NT2/D1 (cell line): Measurements from ENCODE around the gene CADPS2.

Experiments used
- DNase-seq: peaks from one replicate; pipeline ENCODE4 v3.0.0-alpha.2; 2011; ENCODE audit warnings: low read depth, low spot score
- H3K27me3 ChIP-seq: 2 replicates; pipeline ENCODE4 v1.6.0; 2011; ENCODE audit warnings: mild to moderate bottlenecking; ENCODE audit not compliant: insufficient read length, insufficient read depth
- H3K36me3 ChIP-seq: 2 replicates; pipeline ENCODE4 v1.6.1; 2011; ENCODE audit warnings: mild to moderate bottlenecking, low read length, mixed read lengths; ENCODE audit not compliant: insufficient read depth, insufficient read length
- H3K4me1 ChIP-seq: 2 replicates; pipeline ENCODE4 v1.5.1; 2011; ENCODE audit not compliant: insufficient read depth, insufficient read length
- H3K4me3 ChIP-seq: 2 replicates; pipeline ENCODE4 v1.5.1; 2011; ENCODE audit warnings: low read depth; ENCODE audit not compliant: insufficient read length
- H3K9ac ChIP-seq: 2 replicates; pipeline ENCODE4 v1.6.0; 2011; ENCODE audit warnings: low read depth; ENCODE audit not compliant: insufficient read length
- H3K9me3 ChIP-seq: 2 replicates; pipeline ENCODE4 v1.5.1; 2011; ENCODE audit warnings: mild to moderate bottlenecking, low read length; ENCODE audit not compliant: insufficient read depth
- SUZ12 ChIP-seq: IDR thresholded peaks from 2 replicates; pipeline ENCODE4 v1.6.1; 2011; ENCODE audit not compliant: insufficient read length, insufficient read depth; ENCODE audit errors: extremely low read depth
- YY1 ChIP-seq: IDR thresholded peaks from 2 replicates; pipeline ENCODE4 v1.6.1; 2011; ENCODE audit not compliant: insufficient read length, insufficient read depth
- ZNF274 ChIP-seq: IDR thresholded peaks from 2 replicates; pipeline ENCODE4 v1.6.1; 2011; ENCODE audit warnings: mild to moderate bottlenecking, low read depth, low read length

CADPS2 gene

DNA sequence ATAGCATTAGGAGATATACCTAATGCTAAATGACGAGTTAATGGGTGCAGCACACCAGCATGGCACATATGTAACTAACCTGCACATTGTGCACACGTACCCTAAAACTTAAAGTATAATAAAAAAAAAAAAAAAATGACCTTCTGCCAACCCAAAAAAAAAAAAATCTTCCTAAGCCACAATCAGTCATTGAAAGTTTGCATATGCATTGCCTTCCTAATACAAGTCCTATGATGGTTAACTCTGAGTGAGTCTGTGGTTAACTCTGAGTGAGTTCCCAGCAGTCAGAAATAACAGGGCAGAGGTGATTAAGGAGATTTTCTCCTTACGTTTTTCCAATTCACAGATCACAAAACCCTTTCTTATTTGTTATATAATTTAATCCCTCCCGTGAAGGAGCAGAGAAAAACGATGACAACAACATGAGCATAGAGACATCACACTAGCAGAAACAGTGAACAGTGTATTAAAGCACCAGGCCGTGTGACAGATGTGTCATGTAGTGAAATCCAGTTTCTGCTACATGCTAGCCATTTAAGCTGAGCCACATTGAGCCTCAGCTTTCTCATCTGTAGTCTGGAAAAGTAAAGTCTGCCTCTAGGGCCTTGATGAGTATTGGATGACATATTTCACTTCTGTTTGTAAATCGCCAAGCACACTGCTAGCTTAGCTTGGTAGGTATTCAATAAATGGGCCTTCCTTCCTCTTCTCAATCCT lies 176.2 kb downstream of the CADPS2 start:
- H3K9ac ChIP-seq = no peak overlapping the region
- H3K36me3 ChIP-seq = no peaks in the 10 kb centered on the region
- H3K4me3 ChIP-seq = no peak overlapping the region
- H3K4me1 ChIP-seq = no peaks in the 10 kb centered on the region
- no peaks in the 10 kb centered on the region for H3K9me3 ChIP-seq
- TF ChIP-seq SUZ12 (no peak), YY1 (no peak), ZNF274 (no peak)
- H3K27me3 ChIP-seq = no peaks in the 10 kb centered on the region
- no peak for DNase-seq

GRCh38 chr7:122706836-122707235 lies 179.4 kb downstream of the CADPS2 start:
- Histone ChIP-seq H3K27me3 (no peaks in the 10 kb centered on the region), H3K4me3 (no peak overlapping the region), H3K9me3 (no peaks in the 10 kb centered on the region), H3K4me1 (no peaks in the 10 kb centered on the region), H3K9ac (no peak overlapping the region), H3K36me3 (no peaks in the 10 kb centered on the region)
- TF ChIP-seq SUZ12 (no peak), ZNF274 (no peak), YY1 (no peak)
- DNase-seq = no peak

DNA sequence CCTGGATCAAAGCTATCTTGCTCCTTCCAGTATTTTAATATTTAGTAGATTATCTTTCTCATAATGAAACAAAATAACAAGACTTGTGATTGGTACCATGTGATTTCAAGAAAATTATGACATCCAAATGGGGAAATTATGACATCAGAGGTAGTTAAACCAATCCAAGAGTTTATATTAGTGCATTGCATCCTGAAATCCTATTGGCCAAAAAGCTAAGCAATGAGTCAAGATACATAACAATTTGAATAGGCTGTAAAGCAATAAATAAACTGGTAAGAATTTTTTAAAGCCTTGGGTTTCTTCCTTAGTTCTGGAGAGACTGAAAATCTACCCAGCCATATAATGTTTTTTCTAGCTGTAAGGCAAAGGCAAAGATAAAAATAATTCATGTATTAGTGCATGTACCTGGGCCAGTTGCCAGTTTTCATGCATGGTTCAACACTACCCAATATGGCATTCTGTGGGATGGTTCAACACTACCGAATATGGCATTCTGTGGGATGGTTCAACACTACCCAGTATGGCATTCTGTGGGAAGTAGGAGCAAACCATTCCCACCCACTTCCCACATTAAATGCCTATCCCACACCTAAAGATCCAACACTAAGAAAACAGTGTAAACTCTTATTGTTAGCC lies 183.3 kb downstream of the CADPS2 start, which contains the start of gene RNF148:
Gene RNF148 (minus strand): TSS at position 51 of the 639 bp plus-strand sequence. CDS start 172 bp downstream, outside the sequence.
- no peak for DNase-seq
- Histone ChIP-seq H3K36me3 (no peaks in the 10 kb centered on the region), H3K4me1 (no peaks in the 10 kb centered on the region), H3K27me3 (no peaks in the 10 kb centered on the region), H3K4me3 (no peak within 1 kb of the TSS), H3K9me3 (no peaks in the 10 kb centered on the region), H3K9ac (no peak within 1 kb of the TSS)
- no peak for TF ChIP-seq YY1
- no peak for TF ChIP-seq SUZ12
- TF ChIP-seq ZNF274 = no peak

DNA sequence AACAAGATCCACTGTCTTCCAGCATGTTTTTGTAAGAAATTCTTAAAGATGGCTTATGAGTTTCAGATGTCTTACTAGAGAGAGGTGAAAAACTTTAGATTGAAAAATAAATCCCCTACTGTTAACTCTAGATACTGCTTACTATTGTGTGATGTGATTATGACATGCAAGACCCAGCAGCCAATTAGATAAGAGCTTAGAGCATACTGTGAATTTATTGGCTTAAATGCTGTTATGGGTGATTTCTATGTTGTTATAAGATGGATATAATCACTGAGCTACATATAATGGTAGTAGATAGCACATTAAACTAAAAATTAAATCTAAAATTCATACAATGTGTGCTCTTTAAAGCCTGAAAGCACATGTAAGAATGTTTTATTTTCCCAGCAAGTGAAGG lies 187.2 kb downstream of the CADPS2 start, which contains the start of gene RNF133:
Gene RNF133 (minus strand): TSS at position 101 of the 400 bp plus-strand sequence. CDS start 199 bp downstream, outside the sequence.
- Histone ChIP-seq H3K4me1 (no peaks in the 10 kb centered on the region), H3K27me3 (no peaks in the 10 kb centered on the region), H3K36me3 (no peaks in the 10 kb centered on the region), H3K4me3 (no peak within 1 kb of the TSS), H3K9me3 (no peaks in the 10 kb centered on the region), H3K9ac (no peak within 1 kb of the TSS)
- TF ChIP-seq SUZ12 = no peak
- TF ChIP-seq ZNF274 = no peak
- TF ChIP-seq YY1 = no peak
- no peak for DNase-seq

- Histone ChIP-seq H3K4me1 (no peaks in the 10 kb centered on the region), H3K36me3 (no peaks in the 10 kb centered on the region), H3K9me3 (no peaks in the 10 kb centered on the region), H3K27me3 (no peaks in the 10 kb centered on the region), H3K9ac (no peak overlapping the region), H3K4me3 (no peak overlapping the region)
- no peak for DNase-seq
- TF ChIP-seq SUZ12 = no peak
- TF ChIP-seq ZNF274 = no peak
- TF ChIP-seq YY1 = no peak
These were observed 190.4 kb downstream of the CADPS2 start for GRCh38 chr7:122695816-122696215.

GRCh38 chr7:122694697-122695096 lies 191.6 kb downstream of the CADPS2 start:
- no peak for DNase-seq
- Histone ChIP-seq H3K27me3 (no peaks in the 10 kb centered on the region), H3K9me3 (no peaks in the 10 kb centered on the region), H3K4me3 (no peak overlapping the region), H3K9ac (no peak overlapping the region), H3K36me3 (no peaks in the 10 kb centered on the region), H3K4me1 (no peaks in the 10 kb centered on the region)
- TF ChIP-seq YY1 = no peak
- TF ChIP-seq ZNF274 = no peak
- no peak for TF ChIP-seq SUZ12

DNA sequence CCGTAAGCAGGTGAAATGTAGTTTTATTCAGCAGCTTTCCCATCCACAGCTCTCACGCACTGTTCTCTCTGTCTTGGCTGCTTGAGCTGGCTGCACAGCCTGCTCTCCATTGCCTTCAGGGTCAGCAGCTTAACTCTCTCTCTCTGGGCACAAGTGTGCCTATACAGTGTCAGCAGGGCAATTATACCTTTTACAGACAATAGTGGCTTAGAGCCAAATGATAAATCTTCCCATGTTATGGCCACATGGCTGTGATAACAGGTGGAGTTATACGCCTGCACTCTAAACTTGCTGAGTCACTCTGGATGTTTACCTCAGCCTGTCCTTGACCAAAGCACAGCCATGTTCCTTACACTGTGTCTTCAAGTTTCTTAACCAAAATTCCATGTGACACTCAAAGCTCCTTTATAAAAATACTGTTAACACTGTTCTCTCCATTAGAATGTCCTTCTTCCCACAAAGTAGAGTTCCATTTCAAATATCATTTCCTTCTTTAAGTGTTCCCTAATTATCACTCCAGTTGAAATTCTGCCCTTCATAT lies 193.4 kb downstream of the CADPS2 start:
- Histone ChIP-seq H3K36me3 (no peaks in the 10 kb centered on the region), H3K9ac (no peak overlapping the region), H3K27me3 (no peaks in the 10 kb centered on the region), H3K4me3 (no peak overlapping the region), H3K4me1 (no peaks in the 10 kb centered on the region), H3K9me3 (no peaks in the 10 kb centered on the region)
- TF ChIP-seq ZNF274 (no peak), SUZ12 (no peak), YY1 (no peak)
- DNase-seq = no peak
